GM23338 (cell line): ENCODE data around the gene KCNH5. TPM values are rescaled to one million over a fixed set of nuclear protein-coding genes. Genes with fewer than 3 reads are reported as not detected.

Source experiments
- ATAC-seq: fragments of 200-7000 bp; cut with Tn5 transposase; 3 replicates; pipeline ENCODE4 v1.9.1; 2020
- DNase-seq: peaks from one replicate; pipeline ENCODE4 v3.0.0-alpha.2; 2015; ENCODE audit warnings: low spot score
- H2AFZ ChIP-seq: fragments of 200-600 bp; sonication (generic); 2 replicates; pipeline ENCODE4 v1.8.0; 2016; ENCODE audit warnings: antibody characterized with exemption, mild to moderate bottlenecking, moderate library complexity
- H3F3A ChIP-seq: fragments of 200-600 bp; sonication (generic); replicated peaks from 2 replicates; pipeline ENCODE4 v1.8.0; 2017; ENCODE audit warnings: antibody characterized with exemption, mixed run types, low read depth
- H3K27ac ChIP-seq: fragments of 200-600 bp; sonication (generic); 2 replicates; pipeline ENCODE4 v1.6.1; 2016; ENCODE audit warnings: low read depth
- H3K27me3 ChIP-seq: fragments of 200-600 bp; sonication (generic); 2 replicates; pipeline ENCODE4 v1.8.0; 2016; ENCODE audit warnings: mild to moderate bottlenecking, mixed run types, moderate library complexity; ENCODE audit not compliant: insufficient read depth
- H3K36me3 ChIP-seq: fragments of 200-600 bp; sonication (generic); 2 replicates; pipeline ENCODE4 v1.8.0; 2016; ENCODE audit warnings: mild to moderate bottlenecking; ENCODE audit not compliant: insufficient read depth
- H3K4me1 ChIP-seq: fragments of 200-600 bp; sonication (generic); 2 replicates; pipeline ENCODE4 v1.8.0; 2016; ENCODE audit warnings: mild to moderate bottlenecking, moderate library complexity; ENCODE audit not compliant: insufficient read depth
- H3K4me2 ChIP-seq: fragments of 200-600 bp; sonication (generic); 2 replicates; pipeline ENCODE4 v1.7.1; 2017; ENCODE audit warnings: mixed run types
- H3K4me3 ChIP-seq: fragments of 200-600 bp; sonication (generic); 2 replicates; pipeline ENCODE4 v1.6.1; 2016; ENCODE audit warnings: mixed run types
- H3K79me2 ChIP-seq: fragments of 200-600 bp; sonication (generic); replicated peaks from 2 replicates; pipeline ENCODE4 v1.8.0; 2017; ENCODE audit warnings: mild to moderate bottlenecking; ENCODE audit not compliant: insufficient read depth
- H3K9me2 ChIP-seq: fragments of 200-600 bp; sonication (generic); 2 replicates; pipeline ENCODE4 v1.8.0; 2017; ENCODE audit not compliant: insufficient read depth
- H4K20me1 ChIP-seq: fragments of 200-600 bp; sonication (generic); replicated peaks from 2 replicates; pipeline ENCODE4 v1.8.0; 2017; ENCODE audit warnings: mild to moderate bottlenecking; ENCODE audit not compliant: insufficient read depth
- H3K27ac Mint-ChIP-seq: 2 replicates; pipeline ENCODE4 v1.8.0; 2020; ENCODE audit warnings: inconsistent platforms, mild to moderate bottlenecking, moderate library complexity, mixed read lengths
- H3K27me3 Mint-ChIP-seq: 3 replicates; pipeline ENCODE4 v1.8.0; 2022; ENCODE audit warnings: low read depth, mild to moderate bottlenecking, moderate library complexity, mixed read lengths, inconsistent platforms; ENCODE audit not compliant: insufficient read depth, poor library complexity
- H3K36me3 Mint-ChIP-seq: 3 replicates; pipeline ENCODE4 v1.8.0; 2021; ENCODE audit warnings: low read depth, mild to moderate bottlenecking, inconsistent platforms, moderate library complexity, mixed read lengths
- H3K4me1 Mint-ChIP-seq: 3 replicates; pipeline ENCODE4 v1.8.0; 2020; ENCODE audit warnings: mild to moderate bottlenecking, inconsistent platforms, mixed read lengths
- H3K4me3 Mint-ChIP-seq: 3 replicates; pipeline ENCODE4 v1.8.0; 2021; ENCODE audit warnings: moderate library complexity, mild to moderate bottlenecking, inconsistent platforms, mixed read lengths
- H3K9me3 Mint-ChIP-seq: 3 replicates; pipeline ENCODE4 v1.8.0; 2020; ENCODE audit warnings: moderate library complexity, mild to moderate bottlenecking, inconsistent platforms, mixed read lengths
- CREB1 ChIP-seq: fragments of 250-450 bp; sonication (Bioruptor Pico); IDR thresholded peaks from 2 replicates; pipeline ENCODE4 v1.5.0; 2020; ENCODE audit warnings: low read depth, mild to moderate bottlenecking, moderate library complexity
- EZH2 ChIP-seq: fragments of 200-600 bp; sonication (generic); IDR thresholded peaks from one replicate; pipeline ENCODE4 v1.8.0; 2017; ENCODE audit warnings: antibody characterized with exemption, mild to moderate bottlenecking, low read depth; ENCODE audit not compliant: unreplicated experiment
- JUNB ChIP-seq: IDR thresholded peaks from one replicate; pipeline ENCODE4 v1.6.1; 2016; ENCODE audit warnings: antibody characterized with exemption; ENCODE audit not compliant: unreplicated experiment
- NANOG ChIP-seq: IDR thresholded peaks from 2 replicates; pipeline ENCODE4 v1.6.1; 2016; ENCODE audit warnings: antibody characterized with exemption, borderline replicate concordance
- POLR2AphosphoS5 ChIP-seq: IDR thresholded peaks from 2 replicates; pipeline ENCODE4 v1.6.1; 2016; ENCODE audit warnings: antibody characterized with exemption, low read depth
- STAT1 ChIP-seq: IDR thresholded peaks from one replicate; pipeline ENCODE4 v1.6.1; 2016; ENCODE audit warnings: antibody characterized with exemption; ENCODE audit not compliant: unreplicated experiment
- ZNF114 ChIP-seq: fragments of 250-450 bp; sonication (Bioruptor Pico); IDR thresholded peaks from 2 replicates; pipeline ENCODE4 v1.5.0; 2020; ENCODE audit warnings: mild to moderate bottlenecking, moderate library complexity
- ZNF331 ChIP-seq: fragments of 250-450 bp; sonication (Bioruptor Pico); IDR thresholded peaks from 2 replicates; pipeline ENCODE4 v1.5.0; 2020; ENCODE audit warnings: low read depth, mild to moderate bottlenecking, moderate library complexity
- polyA plus RNA-seq: library from polyadenylated mRNA; unstranded; fragments of >200 nt; fragmentation: Nextera tagmentation; extraction: Ambion mirVana; gene quantifications from 2 replicates; pipeline ENCODE4 v1.2.1, GENCODE V29; 2016
- total RNA-seq: library from RNA; depleted of rRNA; stranded (reverse); fragments of >200 nt; shearing (Covaris generic); gene quantifications from 2 replicates; pipeline ENCODE4 v1.2.3, GENCODE V29; 2014
- TF ChIP-seq, protein P1 (sequence below): IDR thresholded peaks from 2 replicates; pipeline ENCODE4 v1.6.1; 2016; ENCODE audit warnings: antibody characterized with exemption
- TF ChIP-seq, protein P2 (sequence below): fragments of 250-450 bp; sonication (Bioruptor Pico); IDR thresholded peaks from 2 replicates; pipeline ENCODE4 v1.5.0; 2020; ENCODE audit warnings: mild to moderate bottlenecking, moderate library complexity
- TF ChIP-seq, protein P3 (sequence below), 2 experiments: fragments of 200-600 bp in 1 of 2; sonication (generic) in 1 of 2; conservative IDR thresholded peaks; 2 replicates each; pipeline versions ENCODE4 v1.5.1 to v1.6.1; 2016 to 2017; ENCODE audit warnings: antibody characterized with exemption in 2 of 2, low read depth in 2 of 2, mild to moderate bottlenecking in 2 of 2, moderate library complexity in 1 of 2

The KCNH5 gene
- total and polyA plus RNA-seq, 2 experiments from 2014 or later: 0.71 to 0.83 TPM

DNA sequence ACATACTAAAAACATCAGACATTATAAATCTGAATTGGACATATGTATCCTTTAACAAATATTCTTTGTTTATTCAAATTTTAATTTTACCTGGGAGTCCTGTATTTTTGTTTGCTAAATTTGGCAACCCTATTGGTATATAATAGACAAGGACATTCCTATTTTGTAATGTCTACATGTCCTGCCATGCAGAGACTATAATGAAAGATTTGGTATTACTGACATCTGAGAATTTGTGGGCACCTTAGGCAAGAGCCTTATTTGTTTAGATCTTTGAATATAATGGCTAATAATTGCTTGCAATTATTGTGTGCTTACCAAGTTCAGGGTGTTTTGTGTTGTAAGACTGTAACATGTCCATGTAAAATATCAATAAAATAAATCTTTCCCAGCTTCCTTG, 334.4 kb downstream of the KCNH5 start:
- Histone ChIP-seq H3K9me2 (0 out of 2 replicates have a peak, but pooled peaks cover 4% of the 10 kb centered on the region), H3K36me3 (no peaks in the 10 kb centered on the region), H3K4me3 (no peak overlapping the region), H3K27ac (no peak overlapping the region), H3F3A (no peaks in the 10 kb centered on the region), H4K20me1 (no peaks in the 10 kb centered on the region), H2AFZ (no peak overlapping the region; the same call in 1 of the 2 replicates), H3K27me3 (no peaks in the 10 kb centered on the region), H3K79me2 (no peaks in the 10 kb centered on the region), H3K4me1 (peaks cover 10% of the 10 kb centered on the region), H3K4me2 (no peak overlapping the region)
- Mint-ChIP-seq H3K4me3 (no peak overlapping the region), H3K27ac (no peak overlapping the region), H3K9me3 (no peaks in the 10 kb centered on the region), H3K36me3 (peaks cover 5% of the 10 kb centered on the region; the same call in 1 of the 3 replicates), H3K4me1 (peaks cover 10% of the 10 kb centered on the region; the same call in 2 of the 3 replicates), H3K27me3 (no peaks in the 10 kb centered on the region)
- ATAC-seq (no peak), DNase-seq (no peak)
- TF ChIP-seq NANOG (no peak), CREB1 (no peak)
- TF ChIP-seq, protein P1, sequence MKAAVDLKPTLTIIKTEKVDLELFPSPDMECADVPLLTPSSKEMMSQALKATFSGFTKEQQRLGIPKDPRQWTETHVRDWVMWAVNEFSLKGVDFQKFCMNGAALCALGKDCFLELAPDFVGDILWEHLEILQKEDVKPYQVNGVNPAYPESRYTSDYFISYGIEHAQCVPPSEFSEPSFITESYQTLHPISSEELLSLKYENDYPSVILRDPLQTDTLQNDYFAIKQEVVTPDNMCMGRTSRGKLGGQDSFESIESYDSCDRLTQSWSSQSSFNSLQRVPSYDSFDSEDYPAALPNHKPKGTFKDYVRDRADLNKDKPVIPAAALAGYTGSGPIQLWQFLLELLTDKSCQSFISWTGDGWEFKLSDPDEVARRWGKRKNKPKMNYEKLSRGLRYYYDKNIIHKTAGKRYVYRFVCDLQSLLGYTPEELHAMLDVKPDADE: no peak

DNA sequence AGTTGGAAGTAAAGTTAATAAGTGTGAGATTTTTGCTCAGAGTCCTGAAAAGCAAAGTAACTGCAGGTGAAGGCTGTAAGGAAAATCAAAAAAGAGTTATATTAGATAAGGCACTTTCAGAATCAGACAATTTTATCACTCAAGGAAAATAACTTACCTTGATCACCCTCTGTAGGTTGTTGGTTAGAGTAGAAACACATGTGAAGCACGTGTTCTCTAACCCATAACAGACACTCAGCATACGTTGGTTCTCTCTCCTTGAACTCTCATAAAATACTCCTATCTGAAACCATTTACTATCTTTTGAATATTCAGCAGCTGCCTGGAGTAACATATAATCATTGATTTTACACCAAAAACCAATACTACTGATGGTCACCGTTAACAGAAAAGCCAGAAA, 335.5 kb downstream of the KCNH5 start:
- H3K4me1 ChIP-seq: peaks cover 6% of the 10 kb centered on the region
- Mint-ChIP-seq H3K27me3 (no peaks in the 10 kb centered on the region), H3K27ac (no peak overlapping the region), H3K4me1 (peaks cover 10% of the 10 kb centered on the region; the same call in 2 of the 3 replicates), H3K4me3 (no peak overlapping the region), H3K36me3 (peaks cover 5% of the 10 kb centered on the region; the same call in 1 of the 3 replicates), H3K9me3 (no peaks in the 10 kb centered on the region)
- H3K27me3 ChIP-seq: no peaks in the 10 kb centered on the region
- no peak overlapping the region for H3K4me2 ChIP-seq
- no peak for DNase-seq
- H3K4me3 ChIP-seq: no peak overlapping the region
- ATAC-seq: no peak
- no peaks in the 10 kb centered on the region for H3K79me2 ChIP-seq
- H3F3A ChIP-seq: no peaks in the 10 kb centered on the region
- no peaks in the 10 kb centered on the region for H3K36me3 ChIP-seq
- H2AFZ ChIP-seq: no peak overlapping the region
- H3K27ac ChIP-seq: no peak overlapping the region
- H3K9me2 ChIP-seq: 0 out of 2 replicates have a peak, but pooled peaks cover 4% of the 10 kb centered on the region
- no peaks in the 10 kb centered on the region for H4K20me1 ChIP-seq
- no peak for TF ChIP-seq CREB1
- TF ChIP-seq, protein P2, sequence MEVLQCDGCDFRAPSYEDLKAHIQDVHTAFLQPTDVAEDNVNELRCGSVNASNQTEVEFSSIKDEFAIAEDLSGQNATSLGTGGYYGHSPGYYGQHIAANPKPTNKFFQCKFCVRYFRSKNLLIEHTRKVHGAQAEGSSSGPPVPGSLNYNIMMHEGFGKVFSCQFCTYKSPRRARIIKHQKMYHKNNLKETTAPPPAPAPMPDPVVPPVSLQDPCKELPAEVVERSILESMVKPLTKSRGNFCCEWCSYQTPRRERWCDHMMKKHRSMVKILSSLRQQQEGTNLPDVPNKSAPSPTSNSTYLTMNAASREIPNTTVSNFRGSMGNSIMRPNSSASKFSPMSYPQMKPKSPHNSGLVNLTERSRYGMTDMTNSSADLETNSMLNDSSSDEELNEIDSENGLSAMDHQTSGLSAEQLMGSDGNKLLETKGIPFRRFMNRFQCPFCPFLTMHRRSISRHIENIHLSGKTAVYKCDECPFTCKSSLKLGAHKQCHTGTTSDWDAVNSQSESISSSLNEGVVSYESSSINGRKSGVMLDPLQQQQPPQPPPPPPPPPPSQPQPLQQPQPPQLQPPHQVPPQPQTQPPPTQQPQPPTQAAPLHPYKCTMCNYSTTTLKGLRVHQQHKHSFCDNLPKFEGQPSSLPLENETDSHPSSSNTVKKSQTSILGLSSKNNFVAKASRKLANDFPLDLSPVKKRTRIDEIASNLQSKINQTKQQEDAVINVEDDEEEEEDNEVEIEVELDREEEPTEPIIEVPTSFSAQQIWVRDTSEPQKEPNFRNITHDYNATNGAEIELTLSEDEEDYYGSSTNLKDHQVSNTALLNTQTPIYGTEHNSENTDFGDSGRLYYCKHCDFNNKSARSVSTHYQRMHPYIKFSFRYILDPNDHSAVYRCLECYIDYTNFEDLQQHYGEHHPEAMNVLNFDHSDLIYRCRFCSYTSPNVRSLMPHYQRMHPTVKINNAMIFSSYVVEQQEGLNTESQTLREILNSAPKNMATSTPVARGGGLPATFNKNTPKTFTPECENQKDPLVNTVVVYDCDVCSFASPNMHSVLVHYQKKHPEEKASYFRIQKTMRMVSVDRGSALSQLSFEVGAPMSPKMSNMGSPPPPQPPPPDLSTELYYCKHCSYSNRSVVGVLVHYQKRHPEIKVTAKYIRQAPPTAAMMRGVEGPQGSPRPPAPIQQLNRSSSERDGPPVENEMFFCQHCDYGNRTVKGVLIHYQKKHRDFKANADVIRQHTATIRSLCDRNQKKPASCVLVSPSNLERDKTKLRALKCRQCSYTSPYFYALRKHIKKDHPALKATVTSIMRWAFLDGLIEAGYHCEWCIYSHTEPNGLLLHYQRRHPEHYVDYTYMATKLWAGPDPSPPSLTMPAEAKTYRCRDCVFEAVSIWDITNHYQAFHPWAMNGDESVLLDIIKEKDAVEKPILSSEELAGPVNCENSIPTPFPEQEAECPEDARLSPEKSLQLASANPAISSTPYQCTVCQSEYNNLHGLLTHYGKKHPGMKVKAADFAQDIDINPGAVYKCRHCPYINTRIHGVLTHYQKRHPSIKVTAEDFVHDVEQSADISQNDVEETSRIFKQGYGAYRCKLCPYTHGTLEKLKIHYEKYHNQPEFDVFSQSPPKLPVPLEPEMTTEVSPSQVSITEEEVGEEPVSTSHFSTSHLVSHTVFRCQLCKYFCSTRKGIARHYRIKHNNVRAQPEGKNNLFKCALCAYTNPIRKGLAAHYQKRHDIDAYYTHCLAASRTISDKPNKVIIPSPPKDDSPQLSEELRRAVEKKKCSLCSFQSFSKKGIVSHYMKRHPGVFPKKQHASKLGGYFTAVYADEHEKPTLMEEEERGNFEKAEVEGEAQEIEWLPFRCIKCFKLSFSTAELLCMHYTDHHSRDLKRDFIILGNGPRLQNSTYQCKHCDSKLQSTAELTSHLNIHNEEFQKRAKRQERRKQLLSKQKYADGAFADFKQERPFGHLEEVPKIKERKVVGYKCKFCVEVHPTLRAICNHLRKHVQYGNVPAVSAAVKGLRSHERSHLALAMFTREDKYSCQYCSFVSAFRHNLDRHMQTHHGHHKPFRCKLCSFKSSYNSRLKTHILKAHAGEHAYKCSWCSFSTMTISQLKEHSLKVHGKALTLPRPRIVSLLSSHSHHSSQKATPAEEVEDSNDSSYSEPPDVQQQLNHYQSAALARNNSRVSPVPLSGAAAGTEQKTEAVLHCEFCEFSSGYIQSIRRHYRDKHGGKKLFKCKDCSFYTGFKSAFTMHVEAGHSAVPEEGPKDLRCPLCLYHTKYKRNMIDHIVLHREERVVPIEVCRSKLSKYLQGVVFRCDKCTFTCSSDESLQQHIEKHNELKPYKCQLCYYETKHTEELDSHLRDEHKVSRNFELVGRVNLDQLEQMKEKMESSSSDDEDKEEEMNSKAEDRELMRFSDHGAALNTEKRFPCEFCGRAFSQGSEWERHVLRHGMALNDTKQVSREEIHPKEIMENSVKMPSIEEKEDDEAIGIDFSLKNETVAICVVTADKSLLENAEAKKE (CRISPR knock-in tag): no peak
- TF ChIP-seq POLR2AphosphoS5: no peak
- TF ChIP-seq JUNB: no peak
- TF ChIP-seq, protein P3, sequence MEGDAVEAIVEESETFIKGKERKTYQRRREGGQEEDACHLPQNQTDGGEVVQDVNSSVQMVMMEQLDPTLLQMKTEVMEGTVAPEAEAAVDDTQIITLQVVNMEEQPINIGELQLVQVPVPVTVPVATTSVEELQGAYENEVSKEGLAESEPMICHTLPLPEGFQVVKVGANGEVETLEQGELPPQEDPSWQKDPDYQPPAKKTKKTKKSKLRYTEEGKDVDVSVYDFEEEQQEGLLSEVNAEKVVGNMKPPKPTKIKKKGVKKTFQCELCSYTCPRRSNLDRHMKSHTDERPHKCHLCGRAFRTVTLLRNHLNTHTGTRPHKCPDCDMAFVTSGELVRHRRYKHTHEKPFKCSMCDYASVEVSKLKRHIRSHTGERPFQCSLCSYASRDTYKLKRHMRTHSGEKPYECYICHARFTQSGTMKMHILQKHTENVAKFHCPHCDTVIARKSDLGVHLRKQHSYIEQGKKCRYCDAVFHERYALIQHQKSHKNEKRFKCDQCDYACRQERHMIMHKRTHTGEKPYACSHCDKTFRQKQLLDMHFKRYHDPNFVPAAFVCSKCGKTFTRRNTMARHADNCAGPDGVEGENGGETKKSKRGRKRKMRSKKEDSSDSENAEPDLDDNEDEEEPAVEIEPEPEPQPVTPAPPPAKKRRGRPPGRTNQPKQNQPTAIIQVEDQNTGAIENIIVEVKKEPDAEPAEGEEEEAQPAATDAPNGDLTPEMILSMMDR (conservative IDR thresholded peaks at IDR 0.05; ENCODE audit: low read depth in 2 of 2): no peak
- TF ChIP-seq EZH2: no peak
- TF ChIP-seq STAT1: no peak
- TF ChIP-seq, protein P1: no peak
- TF ChIP-seq NANOG: no peak
- TF ChIP-seq ZNF114 (CRISPR knock-in tag): no peak
- no peak for TF ChIP-seq ZNF331 (CRISPR knock-in tag)
